Measurements from ENCODE around the gene LGI4.

- TF ChIP-seq, protein P1, sequence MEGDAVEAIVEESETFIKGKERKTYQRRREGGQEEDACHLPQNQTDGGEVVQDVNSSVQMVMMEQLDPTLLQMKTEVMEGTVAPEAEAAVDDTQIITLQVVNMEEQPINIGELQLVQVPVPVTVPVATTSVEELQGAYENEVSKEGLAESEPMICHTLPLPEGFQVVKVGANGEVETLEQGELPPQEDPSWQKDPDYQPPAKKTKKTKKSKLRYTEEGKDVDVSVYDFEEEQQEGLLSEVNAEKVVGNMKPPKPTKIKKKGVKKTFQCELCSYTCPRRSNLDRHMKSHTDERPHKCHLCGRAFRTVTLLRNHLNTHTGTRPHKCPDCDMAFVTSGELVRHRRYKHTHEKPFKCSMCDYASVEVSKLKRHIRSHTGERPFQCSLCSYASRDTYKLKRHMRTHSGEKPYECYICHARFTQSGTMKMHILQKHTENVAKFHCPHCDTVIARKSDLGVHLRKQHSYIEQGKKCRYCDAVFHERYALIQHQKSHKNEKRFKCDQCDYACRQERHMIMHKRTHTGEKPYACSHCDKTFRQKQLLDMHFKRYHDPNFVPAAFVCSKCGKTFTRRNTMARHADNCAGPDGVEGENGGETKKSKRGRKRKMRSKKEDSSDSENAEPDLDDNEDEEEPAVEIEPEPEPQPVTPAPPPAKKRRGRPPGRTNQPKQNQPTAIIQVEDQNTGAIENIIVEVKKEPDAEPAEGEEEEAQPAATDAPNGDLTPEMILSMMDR (IDR thresholded peaks at IDR 0.05): no peak
- TF ChIP-seq POLR2A (IDR thresholded peaks at IDR 0.05): no peak
These were observed 15.6 kb upstream of the LGI4 start for GRCh38 chr19:35150445-35150844.
